ENCODE measurements around the gene CETN3.
"Not testable (repeated sequence)": the region's sequence is repeated elsewhere in the genome, so short reads cannot be mapped to it uniquely, and the experiment has no call there.

Gene CETN3

GRCh38 chr5:90383903-90384302 is 25.7 kb downstream of the CETN3 start:
- no peak for DNase-seq (ENCODE audit: low read depth in 2 of 2)

GRCh38 chr5:90381213-90381929 is 28.2 kb downstream of the CETN3 start:
- no peak for DNase-seq (ENCODE audit: low read depth in 2 of 2)

- no peak for DNase-seq (ENCODE audit: low read depth in 2 of 2)
Measured at GRCh38 chr5:90379652-90380051, 29.9 kb downstream of the CETN3 start.

GRCh38 chr5:90378752-90379151 is 30.8 kb downstream of the CETN3 start:
- DNase-seq (ENCODE audit: low read depth in 2 of 2): no peak

- DNase-seq (ENCODE audit: low read depth in 2 of 2): not testable (repeated sequence)
Measured at GRCh38 chr5:90371269-90371668, 38.3 kb downstream of the CETN3 start.

- DNase-seq (ENCODE audit: low read depth in 2 of 2): no peak
Measured at GRCh38 chr5:90368454-90369246, 40.9 kb downstream of the CETN3 start.

GRCh38 chr5:90367879-90368278 is 41.7 kb downstream of the CETN3 start:
- no peak for DNase-seq (ENCODE audit: low read depth in 2 of 2)

GRCh38 chr5:90366948-90367347 is 42.6 kb downstream of the CETN3 start:
- DNase-seq (ENCODE audit: low read depth in 2 of 2): no peak

- no peak for DNase-seq (ENCODE audit: low read depth in 2 of 2)
Measured at GRCh38 chr5:90365328-90365727, 44.2 kb downstream of the CETN3 start.

- DNase-seq (ENCODE audit: low read depth in 2 of 2): no peak
Measured at GRCh38 chr5:90359073-90359920, 50.3 kb downstream of the CETN3 start.

- DNase-seq (ENCODE audit: low read depth in 2 of 2): no peak
Measured at GRCh38 chr5:90356622-90357021, 52.9 kb downstream of the CETN3 start.

- no peak for DNase-seq (ENCODE audit: low read depth in 2 of 2)
Measured at GRCh38 chr5:90356176-90356575, 53.4 kb downstream of the CETN3 start.

- no peak for DNase-seq (ENCODE audit: low read depth in 2 of 2)
Measured at GRCh38 chr5:90355635-90356034, 53.9 kb downstream of the CETN3 start.

GRCh38 chr5:90353254-90353653 is 56.3 kb downstream of the CETN3 start:
- DNase-seq (ENCODE audit: low read depth in 2 of 2): no peak

GRCh38 chr5:90351101-90351500 is 58.5 kb downstream of the CETN3 start:
- no peak for DNase-seq (ENCODE audit: low read depth in 2 of 2)

GRCh38 chr5:90347462-90347861 is 62.1 kb downstream of the CETN3 start:
- DNase-seq (ENCODE audit: low read depth in 2 of 2): no peak

GRCh38 chr5:90345684-90346083 is 63.9 kb downstream of the CETN3 start:
- no peak for DNase-seq (ENCODE audit: low read depth in 2 of 2)

GRCh38 chr5:90344689-90345088 is 64.9 kb downstream of the CETN3 start:
- no peak for DNase-seq (ENCODE audit: low read depth in 2 of 2)

- not testable (repeated sequence) for DNase-seq (ENCODE audit: low read depth in 2 of 2)
Measured at GRCh38 chr5:90343731-90344130, 65.8 kb downstream of the CETN3 start.

GRCh38 chr5:90342576-90342975 is 67.0 kb downstream of the CETN3 start:
- DNase-seq (ENCODE audit: low read depth in 2 of 2): no peak
